Psoas muscle (tissue), 8 donors: ENCODE data around the gene FCHO1. TPM values are rescaled to one million over a fixed set of nuclear protein-coding genes. Genes with fewer than 3 reads are reported as not detected.

Source experiments
- ATAC-seq, 4 donors: fragments of 200-7000 bp; cut with Tn5 transposase; one replicate each; pipeline ENCODE4 v1.9.1; 2020; ENCODE audit warnings: moderate library complexity in 3 of 4, mild to moderate bottlenecking in 2 of 4
- DNase-seq, 2 donors: peaks; one replicate each; pipeline ENCODE4 v3.0.0-alpha.2; 2020
- H3K27ac ChIP-seq: fragments of 200-600 bp; one replicate; pipeline ENCODE4 v1.8.0; 2022
- H3K27me3 ChIP-seq, 3 donors: fragments of 200-600 bp in 1 of 3; one replicate each; pipeline versions ENCODE4 v1.6.1 to v1.8.0; 2013 to 2022; ENCODE audit warnings: low read length in 2 of 3, mild to moderate bottlenecking in 2 of 3, moderate library complexity in 1 of 3; ENCODE audit not compliant: insufficient read depth in 3 of 3
- H3K36me3 ChIP-seq, 2 donors: fragments of 200-600 bp in 1 of 2; one replicate each; pipeline versions ENCODE4 v1.6.1 to v1.8.0; 2013 to 2022; ENCODE audit warnings: low read depth in 1 of 2, mild to moderate bottlenecking in 1 of 2, moderate library complexity in 1 of 2; ENCODE audit not compliant: insufficient read depth in 1 of 2
- H3K4me1 ChIP-seq: fragments of 200-600 bp; one replicate; pipeline ENCODE4 v1.8.0; 2022
- H3K4me3 ChIP-seq: fragments of 200-600 bp; one replicate; pipeline ENCODE4 v1.8.0; 2022; ENCODE audit warnings: mild to moderate bottlenecking
- H3K9me3 ChIP-seq: fragments of 200-600 bp; one replicate; pipeline ENCODE4 v1.8.0; 2022
- WGBS, 3 donors: extraction: QIAGEN DNeasy Blood & Tissue Kit; methylation state at CpG; one replicate each; pipeline versions ENCODE4 v1.1.6 to v1.1.7; 2013; 5-methylcytosine and 5-hydroxymethylcytosine counted together
- intact Hi-C, 2 donors: fragments of 100-400 bp; cut with DNase I; formaldehyde crosslinking; loops; one replicate each; pipeline versions ENCODE4 v1.11.0 to v1.14.2; 2022
- polyA plus RNA-seq, 3 donors: library from polyadenylated mRNA; stranded (reverse); fragments of 200-250 nt; gene quantifications; one replicate each; pipeline ENCODE4 v1.2.3, GENCODE V29; 2013
- total RNA-seq, 4 donors: library from RNA; stranded (reverse); fragmentation: NEBNext Ultra II Directional in 2 of 4; extraction: Animal tissue kit (Norgen Biotek cat#: 25700) in 2 of 4; gene quantifications; one replicate each; pipeline versions ENCODE4 v1.2.1 to v1.2.4, GENCODE V29; 2021 to 2023
- TF ChIP-seq, protein P1 (sequence below): fragments of 200-600 bp; IDR thresholded peaks from one replicate; pipeline ENCODE4 v1.8.0; 2022; ENCODE audit warnings: antibody characterized with exemption
- donor health status: healthy with polysubstance abuse.
- donor health status: DM: no; HTN: no; CAD: no; lungs with moderate emphysema.
- donor health status: Bipolar disorder and iron deficiency.
- donor health status: healthy.
- donor health status: DM: yes; HTN: yes; CAD: no.
- donor health status: DM: no; HTN: no; CAD: no.
- donor health status: DM: no; HTN: no; CAD: no.
- donor health status: DM: yes; HTN: yes; CAD: no.

Gene FCHO1
- total and polyA plus RNA-seq, 7 donors = 0.10 to 0.68 (median 0.36) TPM; not detected in 1

DNA sequence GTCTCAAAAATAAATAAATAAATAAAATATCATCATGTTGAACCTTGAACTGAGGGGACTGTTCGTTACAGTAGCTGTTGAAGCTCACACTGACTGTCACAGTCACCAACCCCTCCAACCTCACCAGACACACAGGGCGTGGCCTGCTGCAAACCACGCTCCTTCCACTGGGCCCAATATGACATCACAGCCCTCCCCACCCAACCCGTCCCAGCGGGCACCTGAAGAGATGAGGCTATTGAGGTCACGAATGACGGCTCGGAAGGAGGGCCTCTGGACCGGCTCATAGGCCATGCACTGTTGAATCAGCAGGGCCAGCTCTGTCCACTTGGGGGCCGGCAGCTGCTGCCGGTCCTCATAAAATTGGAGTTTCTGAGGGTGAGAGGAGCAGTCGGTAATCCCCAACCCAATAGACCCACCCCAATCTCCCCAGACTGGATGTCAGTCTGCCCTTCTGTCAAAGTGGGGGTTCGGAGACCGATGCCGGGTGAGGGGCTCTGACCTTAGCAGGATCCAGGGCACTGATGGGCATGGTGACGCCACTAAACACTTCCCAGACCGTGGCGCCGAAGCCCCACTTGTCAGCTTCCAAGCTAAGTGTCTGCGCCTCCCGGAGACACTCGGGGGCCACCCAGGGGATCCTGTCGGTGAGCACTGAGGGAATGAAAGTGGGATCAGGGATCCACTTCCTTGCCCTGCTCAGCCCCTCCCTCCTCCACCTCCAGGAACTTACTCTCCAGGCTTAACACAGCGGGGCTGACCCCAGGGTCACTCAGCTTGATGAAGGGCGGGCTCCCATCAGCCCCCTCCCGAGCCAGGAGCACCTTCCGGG, 83.3 kb downstream of the FCHO1 start:
- peaks cover 0 to 56% (median 11%) of the 10 kb centered on the region in 3 donors for H3K27me3 ChIP-seq
- no peaks in the 10 kb centered on the region for H3K9me3 ChIP-seq
- TF ChIP-seq, protein P1, sequence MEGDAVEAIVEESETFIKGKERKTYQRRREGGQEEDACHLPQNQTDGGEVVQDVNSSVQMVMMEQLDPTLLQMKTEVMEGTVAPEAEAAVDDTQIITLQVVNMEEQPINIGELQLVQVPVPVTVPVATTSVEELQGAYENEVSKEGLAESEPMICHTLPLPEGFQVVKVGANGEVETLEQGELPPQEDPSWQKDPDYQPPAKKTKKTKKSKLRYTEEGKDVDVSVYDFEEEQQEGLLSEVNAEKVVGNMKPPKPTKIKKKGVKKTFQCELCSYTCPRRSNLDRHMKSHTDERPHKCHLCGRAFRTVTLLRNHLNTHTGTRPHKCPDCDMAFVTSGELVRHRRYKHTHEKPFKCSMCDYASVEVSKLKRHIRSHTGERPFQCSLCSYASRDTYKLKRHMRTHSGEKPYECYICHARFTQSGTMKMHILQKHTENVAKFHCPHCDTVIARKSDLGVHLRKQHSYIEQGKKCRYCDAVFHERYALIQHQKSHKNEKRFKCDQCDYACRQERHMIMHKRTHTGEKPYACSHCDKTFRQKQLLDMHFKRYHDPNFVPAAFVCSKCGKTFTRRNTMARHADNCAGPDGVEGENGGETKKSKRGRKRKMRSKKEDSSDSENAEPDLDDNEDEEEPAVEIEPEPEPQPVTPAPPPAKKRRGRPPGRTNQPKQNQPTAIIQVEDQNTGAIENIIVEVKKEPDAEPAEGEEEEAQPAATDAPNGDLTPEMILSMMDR = no peak
- no peaks in the 10 kb centered on the region for H3K4me1 ChIP-seq
- DNase-seq = no peak
- no peaks in the 10 kb centered on the region for H3K36me3 ChIP-seq
- no peak overlapping the region for H3K4me3 ChIP-seq
- no peak for ATAC-seq
- intact Hi-C loops = no loop called here
- 66 to 69% (median 68%) methylated on average over 27 of the region's 27 CpGs for WGBS, 3 donors
- H3K27ac ChIP-seq = no peak overlapping the region

DNA sequence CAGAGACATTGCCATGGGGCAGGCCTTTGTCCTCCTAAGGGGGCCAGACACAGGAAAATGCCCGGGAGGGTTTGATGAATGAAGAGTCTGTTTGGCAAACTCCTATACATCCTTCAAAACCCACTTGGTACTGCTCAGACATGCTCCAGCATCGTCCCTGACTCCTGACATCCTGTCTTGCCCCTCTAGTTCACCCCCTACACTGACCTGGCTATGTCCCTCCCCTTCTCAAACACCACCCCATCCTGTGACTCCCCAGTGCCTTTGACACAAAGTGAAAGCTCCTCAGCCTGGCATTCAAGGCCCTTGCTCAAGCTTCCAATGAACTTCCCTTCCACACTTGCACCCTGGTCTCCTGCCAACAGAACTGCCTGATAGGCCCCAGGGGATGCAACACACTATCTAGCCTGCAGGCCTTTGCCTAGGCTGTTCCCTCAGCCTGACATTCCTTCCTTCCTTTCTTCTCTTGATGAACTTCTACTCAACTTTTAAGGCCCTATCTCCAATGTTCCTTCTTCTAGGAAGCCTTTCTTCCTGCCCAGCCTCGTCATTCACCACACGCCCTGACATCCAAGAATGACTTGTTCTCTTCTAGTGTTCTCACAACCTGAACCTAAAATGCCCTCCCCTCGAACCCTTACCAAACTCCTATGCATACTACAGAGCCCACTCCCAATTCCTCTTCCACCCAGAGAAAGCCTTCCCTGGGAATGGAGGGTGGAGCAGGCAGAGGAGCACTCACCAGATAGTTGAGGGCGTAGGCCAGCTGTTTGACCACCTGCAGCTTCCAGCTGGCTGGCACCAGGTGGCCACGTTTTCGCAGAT, 84.1 kb downstream of the FCHO1 start:
- 67 to 70% (median 68%) methylated on average over 8 of the region's 8 CpGs for WGBS, 3 donors
- ATAC-seq (no peak), DNase-seq (no peak)
- no peaks in the 10 kb centered on the region for H3K4me1 ChIP-seq
- H3K36me3 ChIP-seq = no peaks in the 10 kb centered on the region
- H3K27me3 ChIP-seq = peaks cover 0 to 56% (median 12%) of the 10 kb centered on the region in 3 donors
- no peaks in the 10 kb centered on the region for H3K9me3 ChIP-seq
- TF ChIP-seq, protein P1 = no peak
- intact Hi-C loops = no loop called here
- no peak overlapping the region for H3K27ac ChIP-seq
- no peak overlapping the region for H3K4me3 ChIP-seq

DNA sequence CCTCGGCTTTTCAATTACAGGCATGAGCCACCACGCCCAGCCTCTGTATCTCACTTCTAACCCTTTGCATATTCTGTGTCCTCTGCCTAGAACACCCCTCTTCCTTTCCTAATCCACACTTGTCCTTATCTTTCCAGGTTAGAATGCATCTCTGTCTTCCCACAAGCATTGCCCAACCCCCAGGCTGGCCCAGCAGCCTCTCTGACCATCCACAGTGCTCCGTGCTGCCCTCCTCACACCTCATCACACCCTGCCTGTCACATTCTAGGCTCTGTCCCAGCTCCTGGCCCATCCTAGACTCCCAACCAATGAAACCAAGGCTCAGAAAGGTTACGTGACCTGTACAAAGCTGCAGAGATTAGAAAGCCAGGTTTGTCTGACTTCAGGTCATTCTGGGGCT, 85.3 kb downstream of the FCHO1 start:
- no peak for DNase-seq
- Histone ChIP-seq H3K27ac (no peak overlapping the region), H3K4me3 (no peak overlapping the region), H3K9me3 (no peaks in the 10 kb centered on the region), H3K36me3 (no peaks in the 10 kb centered on the region), H3K27me3 (peaks cover 0 to 59% (median 14%) of the 10 kb centered on the region in 3 donors), H3K4me1 (no peaks in the 10 kb centered on the region)
- WGBS, 3 donors = 64 to 71% (median 65%) methylated on average over 4 of the region's 4 CpGs
- intact Hi-C loops = no loop called here
- ATAC-seq = no peak
- TF ChIP-seq, protein P1 = no peak

DNA sequence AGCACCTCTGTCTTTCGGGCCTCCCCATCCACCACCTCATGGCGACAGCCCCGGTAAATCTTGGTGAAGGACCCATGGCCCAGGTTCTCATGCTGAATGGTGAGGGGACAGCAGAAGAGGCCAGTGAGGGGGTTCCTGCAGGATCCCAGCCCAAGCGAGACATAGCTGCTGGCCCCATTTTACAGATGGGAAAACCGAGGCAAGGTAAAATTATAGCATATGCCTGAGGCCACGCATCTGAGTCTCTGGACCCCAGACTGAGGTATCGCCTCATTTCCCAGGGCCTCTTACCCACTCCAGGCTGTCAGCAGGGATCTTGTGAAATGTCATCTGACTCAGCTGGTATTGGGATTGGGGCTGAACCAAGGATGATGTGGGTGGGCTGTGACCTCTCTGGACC, 86.7 kb downstream of the FCHO1 start:
- no peak overlapping the region for H3K4me3 ChIP-seq

More for the DNA sequence above, 86.7 kb downstream of the FCHO1 start:
- Histone ChIP-seq H3K9me3 (no peaks in the 10 kb centered on the region), H3K36me3 (no peaks in the 10 kb centered on the region), H3K27me3 (peaks cover 0 to 54% (median 14%) of the 10 kb centered on the region in 3 donors), H3K4me1 (no peaks in the 10 kb centered on the region), H3K27ac (no peak overlapping the region)
- ATAC-seq (no peak), DNase-seq (no peak)
- intact Hi-C loops = no loop called here
- 94 to 96% (median 94%) methylated on average over 7 of the region's 7 CpGs for WGBS, 3 donors
- TF ChIP-seq, protein P1 = no peak

Other genes starting within 250 kb of the FCHO1 start
- gene PGLS, start 239.8 kb upstream of the FCHO1 start, total RNA-seq = 10 to 100 TPM; 14.8 to 17.3 (median 16.3) TPM
- gene PGLS, start 239.8 kb upstream of the FCHO1 start, polyA plus RNA-seq = 10 to 100 TPM; 11.7 to 53.5 (median 18.3) TPM
- 10 to 100 TPM; 19.8 to 27.7 (median 23.3) TPM for gene COLGALT1, start 195.8 kb upstream of the FCHO1 start, total RNA-seq
- gene COLGALT1, start 195.8 kb upstream of the FCHO1 start, polyA plus RNA-seq = 10 to 100 TPM; 15.3 to 34.8 (median 21.4) TPM
- under 1 TPM in 2 of 4 donors, not detected in 2; 0.04 to 0.19 TPM for gene UNC13A, start 63.1 kb upstream of the FCHO1 start, total RNA-seq
- gene UNC13A, start 63.1 kb upstream of the FCHO1 start, polyA plus RNA-seq = under 1 TPM in 2 of 3 donors, not detected in 1; 0.04 to 0.05 TPM
- 10 to 100 TPM; 42.4 to 60.6 (median 49.1) TPM for gene MAP1S, start 32.0 kb upstream of the FCHO1 start, total RNA-seq
- gene MAP1S, start 32.0 kb upstream of the FCHO1 start, polyA plus RNA-seq = 10 to 100 TPM; 19.1 to 37.0 (median 24.3) TPM
- gene B3GNT3, start 43.7 kb downstream of the FCHO1 start, total RNA-seq = under 1 TPM in 1 of 4 donors, not detected in 3; 0.38 TPM
- gene B3GNT3, start 43.7 kb downstream of the FCHO1 start, polyA plus RNA-seq = under 1 TPM in 2 of 3 donors, not detected in 1; 0.03 to 0.08 TPM
- gene INSL3, start 70.0 kb downstream of the FCHO1 start, total RNA-seq = not detected
- not detected for gene INSL3, start 70.0 kb downstream of the FCHO1 start, polyA plus RNA-seq
- gene JAK3, start 96.5 kb downstream of the FCHO1 start, total RNA-seq = 1 to 10 TPM in 3 of 4 donors, under 1 TPM in 1; 0.95 to 4.0 (median 1.1) TPM
- gene JAK3, start 96.5 kb downstream of the FCHO1 start, polyA plus RNA-seq = under 1 TPM; 0.17 to 0.35 (median 0.31) TPM
- gene RPL18A, start 108.4 kb downstream of the FCHO1 start, total RNA-seq = 1,000 to 10,000 TPM; 1,164 to 1,735 (median 1,510) TPM
- 1,000 to 10,000 TPM; 2,246 to 3,046 (median 2,399) TPM for gene RPL18A, start 108.4 kb downstream of the FCHO1 start, polyA plus RNA-seq
- not detected for gene SLC5A5, start 120.5 kb downstream of the FCHO1 start, total RNA-seq
- gene SLC5A5, start 120.5 kb downstream of the FCHO1 start, polyA plus RNA-seq = not detected
- 100 to 1,000 TPM in 2 of 4 donors, 10 to 100 TPM in 2; 92.1 to 122 (median 99.6) TPM for gene CCDC124, start 181.5 kb downstream of the FCHO1 start, total RNA-seq
- gene CCDC124, start 181.5 kb downstream of the FCHO1 start, polyA plus RNA-seq = 100 to 1,000 TPM; 167 to 266 (median 176) TPM
- not detected for gene KCNN1, start 215.6 kb downstream of the FCHO1 start, total RNA-seq
- gene KCNN1, start 215.6 kb downstream of the FCHO1 start, polyA plus RNA-seq = under 1 TPM in 2 of 3 donors, not detected in 1; 0.01 to 0.06 TPM